C4-2B (cell line): ENCODE data around the gene PROSER3.

Source experiments
- H3K27ac ChIP-seq: fragments of 450-650 bp; 2 replicates; pipeline ENCODE4 v1.5.1; 2017
- ZFX ChIP-seq: fragments of 450-650 bp; IDR thresholded peaks from 2 replicates; pipeline ENCODE4 v1.6.1; 2017
- TF ChIP-seq, protein P1 (sequence below): fragments of 450-650 bp; conservative IDR thresholded peaks from 2 replicates; pipeline ENCODE4 v1.5.1; 2017; ENCODE audit warnings: mild to moderate bottlenecking

Gene PROSER3

DNA sequence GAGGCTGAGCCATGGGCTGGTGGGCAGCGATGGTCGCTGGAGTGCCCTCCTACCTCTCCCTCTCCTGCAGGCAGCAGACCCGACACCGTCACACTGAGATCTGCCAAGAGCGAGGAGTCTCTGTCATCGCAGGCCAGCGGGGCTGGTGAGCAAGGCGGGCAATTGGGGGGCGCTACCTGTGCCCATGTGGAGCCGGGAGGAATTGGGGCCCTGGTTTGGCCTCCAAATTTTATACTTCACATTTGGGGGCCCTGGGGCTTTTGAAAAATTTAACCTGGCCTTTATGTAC, 27.3 kb downstream of the PROSER3 start:
- TF ChIP-seq, protein P1, sequence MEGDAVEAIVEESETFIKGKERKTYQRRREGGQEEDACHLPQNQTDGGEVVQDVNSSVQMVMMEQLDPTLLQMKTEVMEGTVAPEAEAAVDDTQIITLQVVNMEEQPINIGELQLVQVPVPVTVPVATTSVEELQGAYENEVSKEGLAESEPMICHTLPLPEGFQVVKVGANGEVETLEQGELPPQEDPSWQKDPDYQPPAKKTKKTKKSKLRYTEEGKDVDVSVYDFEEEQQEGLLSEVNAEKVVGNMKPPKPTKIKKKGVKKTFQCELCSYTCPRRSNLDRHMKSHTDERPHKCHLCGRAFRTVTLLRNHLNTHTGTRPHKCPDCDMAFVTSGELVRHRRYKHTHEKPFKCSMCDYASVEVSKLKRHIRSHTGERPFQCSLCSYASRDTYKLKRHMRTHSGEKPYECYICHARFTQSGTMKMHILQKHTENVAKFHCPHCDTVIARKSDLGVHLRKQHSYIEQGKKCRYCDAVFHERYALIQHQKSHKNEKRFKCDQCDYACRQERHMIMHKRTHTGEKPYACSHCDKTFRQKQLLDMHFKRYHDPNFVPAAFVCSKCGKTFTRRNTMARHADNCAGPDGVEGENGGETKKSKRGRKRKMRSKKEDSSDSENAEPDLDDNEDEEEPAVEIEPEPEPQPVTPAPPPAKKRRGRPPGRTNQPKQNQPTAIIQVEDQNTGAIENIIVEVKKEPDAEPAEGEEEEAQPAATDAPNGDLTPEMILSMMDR = no peak
- no peak for TF ChIP-seq ZFX
- H3K27ac ChIP-seq = no peak overlapping the region

DNA sequence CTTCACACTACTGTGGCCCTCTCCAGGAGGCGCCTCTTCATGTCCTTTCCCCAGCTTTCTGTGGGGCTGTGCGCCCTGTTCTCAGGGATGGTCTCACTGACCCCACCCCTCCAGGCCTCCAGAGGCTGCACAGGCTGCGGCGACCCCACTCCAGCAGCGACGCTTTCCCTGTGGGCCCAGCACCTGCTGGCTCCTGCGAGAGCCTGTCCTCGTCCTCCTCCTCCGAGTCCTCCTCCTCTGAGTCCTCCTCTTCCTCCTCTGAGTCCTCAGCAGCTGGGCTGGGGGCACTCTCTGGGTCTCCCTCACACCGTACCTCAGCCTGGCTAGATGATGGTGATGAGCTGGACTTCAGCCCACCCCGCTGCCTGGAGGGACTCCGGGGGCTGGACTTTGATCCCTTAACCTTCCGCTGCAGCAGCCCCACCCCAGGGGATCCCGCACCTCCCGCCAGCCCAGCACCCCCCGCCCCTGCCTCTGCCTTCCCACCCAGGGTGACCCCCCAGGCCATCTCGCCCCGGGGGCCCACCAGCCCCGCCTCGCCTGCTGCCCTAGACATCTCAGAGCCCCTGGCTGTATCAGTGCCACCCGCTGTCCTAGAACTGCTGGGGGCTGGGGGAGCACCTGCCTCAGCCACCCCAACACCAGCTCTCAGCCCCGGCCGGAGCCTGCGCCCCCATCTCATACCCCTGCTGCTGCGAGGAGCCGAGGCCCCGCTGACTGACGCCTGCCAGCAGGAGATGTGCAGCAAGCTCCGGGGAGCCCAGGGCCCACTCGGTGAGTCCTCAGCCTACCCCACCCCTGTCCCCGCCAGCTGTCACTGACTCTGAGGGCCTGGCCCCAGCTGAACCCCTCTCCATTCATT, 28.6 kb downstream of the PROSER3 start:
- H3K27ac ChIP-seq = no peak overlapping the region
- TF ChIP-seq ZFX = no peak
- TF ChIP-seq, protein P1 = no peak

DNA sequence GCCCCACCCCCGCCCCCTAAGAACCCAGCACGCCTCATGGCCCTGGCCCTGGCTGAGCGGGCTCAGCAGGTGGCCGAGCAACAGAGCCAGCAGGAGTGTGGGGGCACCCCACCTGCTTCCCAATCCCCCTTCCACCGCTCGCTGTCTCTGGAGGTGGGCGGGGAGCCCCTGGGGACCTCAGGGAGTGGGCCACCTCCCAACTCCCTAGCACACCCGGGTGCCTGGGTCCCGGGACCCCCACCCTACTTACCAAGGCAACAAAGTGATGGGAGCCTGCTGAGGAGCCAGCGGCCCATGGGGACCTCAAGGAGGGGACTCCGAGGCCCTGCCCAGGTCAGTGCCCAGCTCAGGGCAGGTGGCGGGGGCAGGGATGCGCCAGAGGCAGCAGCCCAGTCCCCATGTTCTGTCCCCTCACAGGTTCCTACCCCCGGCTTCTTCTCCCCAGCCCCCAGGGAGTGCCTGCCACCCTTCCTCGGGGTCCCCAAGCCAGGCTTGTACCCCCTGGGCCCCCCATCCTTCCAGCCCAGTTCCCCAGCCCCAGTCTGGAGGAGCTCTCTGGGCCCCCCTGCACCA, 29.3 kb downstream of the PROSER3 start:
- TF ChIP-seq, protein P1 = no peak
- no peak for TF ChIP-seq ZFX
- H3K27ac ChIP-seq = no peak overlapping the region

DNA sequence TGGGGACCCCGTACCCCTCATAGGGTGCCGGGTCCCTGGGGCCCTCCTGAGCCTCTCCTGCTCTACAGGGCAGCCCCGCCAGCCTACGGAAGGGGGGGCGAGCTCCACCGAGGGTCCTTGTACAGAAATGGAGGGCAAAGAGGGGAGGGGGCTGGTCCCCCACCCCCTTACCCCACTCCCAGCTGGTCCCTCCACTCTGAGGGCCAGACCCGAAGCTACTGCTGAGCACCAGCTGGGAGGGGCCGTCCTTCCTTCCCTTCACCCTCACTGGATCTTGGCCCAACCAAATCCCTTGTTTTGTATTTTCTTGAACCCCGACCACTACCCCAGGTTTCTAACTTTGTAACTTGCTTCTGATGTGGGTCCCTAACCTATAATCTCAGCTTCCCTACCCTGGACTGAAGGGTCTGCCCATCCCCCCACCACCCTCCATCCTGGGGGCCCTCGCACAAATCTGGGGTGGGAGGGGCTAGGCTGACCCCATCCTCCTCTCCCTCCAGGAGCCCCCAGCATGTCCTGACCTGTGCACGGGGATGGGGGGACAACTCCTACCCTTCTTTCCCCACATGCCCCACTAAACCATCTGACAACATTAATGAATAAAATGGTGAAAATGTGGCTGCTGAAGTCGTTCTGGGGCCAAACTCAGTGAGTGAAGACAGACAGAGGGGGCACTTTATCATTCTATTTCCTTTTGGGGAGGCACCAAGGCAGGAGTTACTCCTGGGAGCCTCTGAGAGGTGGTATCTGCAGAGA, 30.4 kb downstream of the PROSER3 start:
- no peak overlapping the region for H3K27ac ChIP-seq
- no peak for TF ChIP-seq ZFX
- TF ChIP-seq, protein P1 = no peak

DNA sequence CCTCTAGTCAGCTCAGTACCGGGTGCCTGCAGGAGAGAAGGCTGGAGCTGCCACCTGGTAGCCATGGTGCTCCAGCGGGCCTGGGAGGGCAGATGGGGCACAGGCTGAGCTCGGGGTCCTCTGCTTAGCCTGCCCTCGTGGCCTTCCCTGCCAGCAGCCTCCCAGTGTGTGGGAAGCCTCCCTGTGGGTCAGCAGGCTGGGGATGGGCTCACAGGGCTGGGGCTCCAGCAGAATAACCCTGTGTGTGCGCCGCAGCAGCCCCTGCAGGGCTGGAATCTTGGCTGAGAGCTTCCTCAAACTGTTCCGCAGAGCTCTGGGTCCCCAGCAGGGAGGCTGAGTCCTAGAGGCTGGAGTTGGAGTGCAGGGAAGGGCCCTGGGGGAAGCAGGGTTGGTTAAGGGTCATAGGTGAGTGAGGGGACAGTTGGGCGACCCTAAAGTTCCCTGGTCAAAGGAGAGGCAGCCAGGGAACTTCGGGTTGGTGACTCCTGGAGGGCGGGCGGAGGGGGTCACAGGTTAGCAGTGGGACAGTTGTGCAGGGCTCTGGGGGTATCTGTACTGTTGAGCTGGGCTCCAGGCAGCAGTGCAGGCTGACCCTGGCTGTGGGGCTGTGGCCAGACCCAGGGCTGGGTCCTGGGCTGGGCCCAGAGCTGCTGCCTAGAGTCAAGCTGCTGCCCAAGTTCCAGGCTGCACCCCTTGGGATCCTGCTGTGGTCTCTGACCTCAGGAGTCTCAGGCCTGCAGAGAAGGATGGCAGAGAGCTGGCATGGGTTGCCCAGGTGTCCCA, 31.4 kb downstream of the PROSER3 start:
- no peak overlapping the region for H3K27ac ChIP-seq
- TF ChIP-seq, protein P1 = no peak
- TF ChIP-seq ZFX = no peak

DNA sequence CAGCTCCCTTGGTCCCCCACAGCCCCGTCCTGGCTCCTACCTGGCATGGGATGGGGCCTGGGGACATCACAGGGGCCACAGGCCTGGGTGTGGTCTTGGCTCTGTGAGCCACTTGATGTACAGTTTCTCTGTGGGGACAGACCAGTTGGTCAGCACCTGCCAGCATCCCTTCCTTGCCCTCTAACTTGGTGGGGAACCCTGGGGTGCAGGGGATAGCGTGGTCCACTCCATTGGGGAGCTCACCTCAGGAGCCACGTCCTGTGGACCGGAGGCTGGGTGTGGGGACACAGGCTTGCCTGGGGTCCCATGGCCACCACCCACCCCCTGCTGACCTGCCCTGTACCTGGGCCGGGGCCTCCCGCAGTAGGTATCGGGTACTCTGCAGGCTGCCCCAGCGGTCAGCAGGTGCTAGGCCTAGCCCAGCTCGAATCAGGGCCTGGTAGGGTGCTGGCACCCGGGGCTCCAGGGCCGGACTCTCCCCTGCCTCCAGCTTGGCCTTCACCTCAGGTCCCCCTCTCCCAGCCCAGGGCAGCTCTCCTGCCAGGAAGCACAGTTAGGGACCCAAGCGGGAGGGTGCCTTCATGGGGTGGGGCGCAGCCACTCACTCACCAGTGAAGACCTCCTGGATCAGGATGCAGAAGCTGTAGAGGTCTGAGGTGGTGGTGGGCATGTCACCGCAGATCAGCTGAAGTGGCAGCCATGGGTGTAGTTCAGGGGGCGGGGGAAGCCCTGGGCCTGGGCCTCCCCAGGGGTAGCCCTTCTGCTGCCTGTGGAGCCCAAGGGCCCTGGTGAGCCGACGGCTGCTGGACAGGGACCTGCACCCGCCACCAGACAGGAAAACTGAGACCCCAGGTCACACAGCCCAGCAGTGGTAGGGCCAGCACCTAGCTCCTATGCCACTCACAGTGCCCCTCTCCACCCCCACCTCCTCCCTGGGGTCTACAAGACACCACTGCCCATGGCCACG, 32.3 kb downstream of the PROSER3 start:
- no peak overlapping the region for H3K27ac ChIP-seq
- TF ChIP-seq, protein P1 = no peak
